Kidney glomerular epithelial cell (primary cell): ENCODE measurements around the gene DDX39B.

Source experiments
- DNase-seq: peaks from one replicate; lab custom pipeline; 2025; lab: John Stamatoyannopoulos, UW

DDX39B gene

DNA sequence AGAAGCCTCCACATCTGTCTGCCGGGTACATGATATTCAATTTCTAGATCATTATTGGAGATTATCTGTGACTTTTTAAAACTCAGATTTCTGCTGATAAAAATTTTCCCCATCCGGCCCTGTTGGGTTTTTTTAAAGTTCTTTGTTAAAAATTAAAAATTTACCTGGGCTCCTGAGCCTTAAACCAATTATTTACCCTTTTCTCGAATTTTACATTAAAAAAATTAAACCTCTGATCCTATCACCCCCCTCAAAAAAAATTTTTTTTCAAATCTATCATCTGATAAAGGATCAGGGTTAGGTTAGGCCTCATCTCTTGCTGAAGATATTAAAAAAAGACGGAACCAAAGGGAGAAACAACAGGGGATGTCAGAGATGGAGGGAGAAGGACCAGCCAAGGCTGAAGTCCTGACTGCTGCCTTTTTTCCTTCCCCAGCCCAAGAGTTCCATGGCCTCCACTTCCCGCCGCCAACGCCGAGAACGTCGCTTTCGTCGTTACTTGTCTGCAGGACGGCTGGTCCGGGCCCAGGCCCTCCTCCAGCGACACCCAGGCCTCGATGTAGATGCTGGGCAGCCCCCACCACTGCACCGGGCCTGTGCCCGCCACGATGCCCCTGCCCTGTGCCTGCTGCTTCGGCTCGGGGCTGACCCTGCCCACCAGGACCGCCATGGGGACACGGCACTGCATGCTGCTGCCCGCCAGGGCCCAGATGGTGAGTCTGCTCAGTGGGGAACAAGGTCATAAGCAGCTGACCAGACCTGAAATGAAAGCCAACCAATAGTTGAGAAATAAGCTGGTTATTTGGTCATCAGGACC, 6.1 kb upstream of the DDX39B start:
- no peak for DNase-seq

DNA sequence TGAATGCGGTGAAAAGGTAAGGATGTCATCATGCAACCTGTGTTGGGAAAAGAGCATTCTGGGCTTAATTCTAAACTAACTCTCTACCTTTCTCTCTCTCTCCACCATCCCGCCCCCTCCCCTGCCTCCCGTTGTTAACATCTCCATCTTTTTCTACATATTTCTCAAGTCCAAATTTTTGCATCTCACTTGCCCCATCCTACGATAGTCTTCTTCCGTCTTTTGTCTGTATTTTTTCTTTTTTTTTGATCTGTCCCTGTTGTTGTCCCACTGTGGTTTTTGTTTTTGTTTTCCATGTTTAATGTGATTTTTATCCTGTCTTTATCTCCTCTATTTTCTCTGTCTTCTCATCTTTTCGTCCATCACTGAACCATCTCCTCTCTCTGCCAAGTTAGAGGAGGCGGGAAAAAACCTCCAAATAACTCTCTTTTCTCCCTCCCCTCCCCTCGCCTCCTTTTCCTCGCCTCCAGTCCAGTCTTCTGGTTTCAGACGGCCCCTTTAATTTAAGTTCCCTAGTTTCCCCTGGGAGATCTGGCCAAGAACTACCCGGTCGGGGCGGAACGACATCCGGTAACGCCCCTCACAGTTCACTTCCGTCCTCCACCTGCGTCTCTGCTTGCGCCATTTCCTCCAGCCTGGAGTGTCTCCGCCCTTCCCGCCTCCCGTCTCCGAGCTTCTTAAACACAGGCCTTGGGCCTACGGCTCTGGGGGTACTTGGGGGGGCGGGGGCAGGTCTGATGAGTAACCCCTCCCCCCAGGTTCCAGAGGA, 5.3 kb upstream of the DDX39B start, which contains the start of gene NFKBIL1:
Gene NFKBIL1 (plus strand): TSS at position 651 of the 769 bp plus-strand sequence. CDS start 87 bp downstream, at position 738.
- peak; percentile 94 for DNase-seq

DNA sequence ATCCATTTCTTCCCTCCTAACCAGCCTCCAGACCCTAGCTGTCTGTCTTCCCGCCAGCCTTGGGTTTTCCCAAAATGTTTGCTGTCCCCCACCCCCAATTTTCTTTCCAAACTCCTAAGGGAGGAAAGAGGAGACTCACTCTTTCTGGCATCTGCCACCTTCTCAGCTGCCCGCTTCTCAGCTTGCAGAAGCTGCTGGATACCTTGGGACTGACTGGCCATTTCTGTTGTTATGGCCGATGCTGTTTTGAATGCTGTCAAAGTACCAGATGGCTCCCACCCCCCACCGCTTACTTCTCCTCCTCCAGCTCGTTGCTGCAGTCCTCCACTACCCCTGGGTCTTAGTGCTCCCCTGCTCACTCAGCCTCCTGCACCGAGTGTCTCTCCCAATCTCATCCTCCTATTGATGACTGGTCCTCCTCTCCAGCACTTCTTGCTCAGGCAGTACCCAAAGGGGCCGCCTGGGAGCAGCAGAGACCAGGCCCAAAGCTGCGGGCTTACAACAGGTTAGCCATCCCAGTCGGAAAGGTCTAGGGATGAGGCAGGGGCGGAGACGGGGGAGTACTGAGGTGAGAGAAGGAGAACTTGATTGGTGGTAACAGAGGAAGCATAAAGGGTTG, 4.6 kb upstream of the DDX39B start, which contains the start of gene ATP6V1G2:
Gene ATP6V1G2 (minus strand): TSS at position 270 of the 619 bp plus-strand sequence. CDS start 49 bp downstream, at position 221.
- peak; percentile 93 for DNase-seq

GRCh38 chr6:31545291-31545690, 3.5 kb upstream of the DDX39B start:
- no peak for DNase-seq

- DNase-seq = no peak
Observed at GRCh38 chr6:31544676-31545075, 2.9 kb upstream of the DDX39B start.

GRCh38 chr6:31543639-31544038, 1.8 kb upstream of the DDX39B start:
- DNase-seq = no peak

GRCh38 chr6:31541059-31541657, 645 bp downstream of the DDX39B start:
- DNase-seq = peak; percentile 77

DNA sequence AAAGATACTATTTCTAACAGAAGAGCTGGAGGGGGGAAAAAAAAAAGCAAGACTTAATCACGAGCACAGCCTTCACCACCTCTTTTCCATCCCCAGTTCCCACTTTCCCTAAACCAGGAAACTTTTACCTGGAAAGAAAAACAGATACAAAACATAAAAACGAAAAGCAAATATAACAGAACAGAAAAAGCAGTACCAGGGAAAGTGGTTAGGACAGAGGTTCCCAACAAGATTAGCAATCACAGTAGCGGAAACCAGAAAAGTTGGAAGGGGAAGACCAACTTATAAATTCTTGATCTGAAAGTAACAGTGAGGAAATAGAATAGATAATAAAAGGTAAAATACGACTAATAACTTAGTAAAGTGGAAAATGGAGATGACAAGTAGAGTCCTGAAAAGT, 1.2 kb downstream of the DDX39B start:
- DNase-seq = no peak

DNA sequence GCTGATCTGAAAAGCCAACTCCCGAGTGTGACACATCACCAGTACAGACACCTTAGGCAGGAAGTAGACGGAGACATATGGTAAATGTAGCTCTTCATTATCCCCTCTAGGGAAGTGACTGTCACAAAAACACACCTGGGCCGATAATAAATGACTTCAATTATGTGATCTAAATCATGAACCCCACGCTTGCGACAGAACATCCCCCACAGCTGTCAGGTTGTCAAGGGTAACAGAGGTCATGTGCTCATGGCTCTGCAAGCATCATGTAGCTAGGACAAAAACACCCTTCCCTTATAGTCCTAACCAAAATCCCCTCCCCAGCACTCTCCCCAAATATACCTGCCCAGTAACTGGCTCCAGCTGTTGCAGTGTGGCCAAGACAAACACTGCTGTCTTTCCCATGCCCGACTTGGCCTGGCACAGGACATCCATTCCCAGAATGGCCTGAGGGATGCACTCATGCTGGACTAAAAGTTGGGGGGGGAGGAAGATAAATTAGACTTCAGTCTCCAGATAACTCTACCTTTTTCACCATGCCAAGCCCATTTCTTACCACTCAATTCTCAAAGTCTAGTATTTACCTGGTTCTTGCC, 2.9 kb downstream of the DDX39B start:
- no peak for DNase-seq

- DNase-seq = no peak
Observed at GRCh38 chr6:31535538-31536324, 6.1 kb downstream of the DDX39B start.

GRCh38 chr6:31534521-31535040, 7.2 kb downstream of the DDX39B start:
- no peak for DNase-seq

- DNase-seq = no peak
Observed at GRCh38 chr6:31534011-31534410, 7.8 kb downstream of the DDX39B start.

- DNase-seq = no peak
Observed at GRCh38 chr6:31533455-31533841, 8.4 kb downstream of the DDX39B start.

GRCh38 chr6:31532644-31533454, 9.0 kb downstream of the DDX39B start:
- DNase-seq = no peak

- no peak for DNase-seq
Observed at GRCh38 chr6:31531771-31532643, 9.8 kb downstream of the DDX39B start.

DNA sequence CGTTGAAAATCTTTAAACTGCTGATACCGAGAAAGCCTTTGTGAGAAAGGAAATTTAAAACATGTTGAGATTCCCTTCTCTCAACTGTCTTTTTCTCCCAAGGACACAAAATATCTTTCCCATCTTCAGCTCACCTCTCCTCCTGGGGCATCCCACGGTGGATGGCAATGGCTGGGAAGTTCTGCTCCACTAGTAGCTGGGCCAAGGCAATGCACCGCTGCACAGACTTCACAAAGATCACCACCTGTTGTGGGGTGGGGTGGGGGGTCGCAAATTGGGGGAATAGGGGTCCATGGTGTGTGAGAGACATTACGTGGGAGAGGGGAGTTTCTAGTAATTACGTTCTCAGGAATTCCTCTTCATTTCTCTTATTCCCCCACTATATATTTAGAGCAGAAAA, 10.6 kb downstream of the DDX39B start:
- DNase-seq = no peak

- DNase-seq = no peak
Observed at GRCh38 chr6:31530659-31531058, 11.1 kb downstream of the DDX39B start.

DNA sequence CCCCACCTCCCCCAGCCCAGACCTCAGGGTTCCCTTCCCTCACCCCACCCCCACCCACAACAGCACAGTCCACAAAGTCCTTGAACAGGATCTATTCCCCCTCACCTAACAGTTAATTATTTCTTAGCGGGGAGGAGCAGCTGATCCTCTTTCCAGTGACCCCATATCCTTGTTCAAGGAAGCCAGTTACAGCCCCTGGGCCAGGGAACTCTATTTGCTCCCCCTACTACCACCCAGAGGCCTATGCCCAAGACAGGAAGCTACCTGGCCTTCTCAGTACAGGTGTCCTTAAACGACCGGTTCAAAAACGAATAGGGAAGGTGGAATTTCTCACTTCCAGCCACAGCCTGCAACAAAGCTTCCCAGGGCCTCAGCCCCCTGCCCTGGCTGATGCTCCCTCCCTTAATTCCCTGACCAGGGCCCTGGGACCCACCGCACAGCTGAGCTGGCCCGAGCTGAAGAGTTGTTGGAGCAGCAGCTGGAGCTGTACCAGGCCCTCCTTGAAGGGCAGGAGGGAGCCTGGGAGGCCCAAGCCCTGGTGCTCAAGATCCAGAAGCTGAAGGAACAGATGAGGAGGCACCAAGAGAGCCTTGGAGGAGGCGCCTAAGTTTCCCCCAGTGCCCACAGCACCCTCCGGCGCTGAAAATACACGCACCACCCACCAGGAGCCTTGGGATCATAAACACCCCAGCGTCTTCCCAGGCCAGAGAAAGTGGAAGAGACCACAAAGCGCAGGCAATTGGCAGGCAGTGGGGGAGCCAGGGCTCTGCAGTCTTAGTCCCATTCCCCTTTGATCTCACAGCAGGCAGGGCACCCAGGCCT, 12.3 kb downstream of the DDX39B start:
- DNase-seq = no peak
